Type B pancreatic cell (in vitro differentiated cells): ENCODE data around the gene CLN5. TPM values are rescaled to one million over a fixed set of nuclear protein-coding genes. Genes with fewer than 3 reads are reported as not detected.

ENCODE experiments used
- DNase-seq: peaks from one replicate; pipeline ENCODE4 v3.0.0; 2021; ENCODE audit warnings: mixed read lengths; ENCODE audit not compliant: unreplicated experiment; ENCODE audit errors: extremely low spot score
- H3K27ac Mint-ChIP-seq: 2 replicates; pipeline ENCODE4 v1.8.0; 2021; ENCODE audit warnings: mild to moderate bottlenecking, mixed read lengths
- H3K27me3 Mint-ChIP-seq: 2 replicates; pipeline ENCODE4 v1.8.0; 2021; ENCODE audit warnings: mixed read lengths
- H3K36me3 Mint-ChIP-seq: 2 replicates; pipeline ENCODE4 v1.8.0; 2021; ENCODE audit warnings: mixed read lengths
- H3K4me1 Mint-ChIP-seq: one replicate; pipeline ENCODE4 v1.8.0; 2021; ENCODE audit warnings: mixed read lengths; ENCODE audit not compliant: unreplicated experiment
- H3K4me3 Mint-ChIP-seq: 2 replicates; pipeline ENCODE4 v1.8.0; 2021; ENCODE audit warnings: mild to moderate bottlenecking, mixed read lengths
- H3K9me3 Mint-ChIP-seq: 2 replicates; pipeline ENCODE4 v1.8.0; 2021; ENCODE audit warnings: mixed read lengths
- CTCF ChIP-seq: fragments of 200-600 bp; sonication (generic); conservative IDR thresholded peaks from 2 replicates; pipeline ENCODE4 v1.5.0; 2021; ENCODE audit warnings: antibody characterized with exemption, mild to moderate bottlenecking
- long read RNA-seq: library from polyadenylated mRNA; unstranded; transcript quantifications from one replicate; pipeline ENCODE4 v2.0.0, GENCODE V29; 2020
- total RNA-seq: library from RNA; stranded (reverse); gene quantifications from 2 replicates; pipeline ENCODE4 v1.2.1, GENCODE V29; 2021; ENCODE audit warnings: low replicate concordance

CLN5 gene
- 24.9 and 25.6 TPM in 2 replicates for total RNA-seq
- long read RNA-seq, full-length matches to known transcripts: 119 of 125 reads
- long read RNA-seq, partial matches to known transcripts: 4 of 125 reads
- long read RNA-seq, other reads (novel, unspliced or antisense): 2 of 125 reads

DNA sequence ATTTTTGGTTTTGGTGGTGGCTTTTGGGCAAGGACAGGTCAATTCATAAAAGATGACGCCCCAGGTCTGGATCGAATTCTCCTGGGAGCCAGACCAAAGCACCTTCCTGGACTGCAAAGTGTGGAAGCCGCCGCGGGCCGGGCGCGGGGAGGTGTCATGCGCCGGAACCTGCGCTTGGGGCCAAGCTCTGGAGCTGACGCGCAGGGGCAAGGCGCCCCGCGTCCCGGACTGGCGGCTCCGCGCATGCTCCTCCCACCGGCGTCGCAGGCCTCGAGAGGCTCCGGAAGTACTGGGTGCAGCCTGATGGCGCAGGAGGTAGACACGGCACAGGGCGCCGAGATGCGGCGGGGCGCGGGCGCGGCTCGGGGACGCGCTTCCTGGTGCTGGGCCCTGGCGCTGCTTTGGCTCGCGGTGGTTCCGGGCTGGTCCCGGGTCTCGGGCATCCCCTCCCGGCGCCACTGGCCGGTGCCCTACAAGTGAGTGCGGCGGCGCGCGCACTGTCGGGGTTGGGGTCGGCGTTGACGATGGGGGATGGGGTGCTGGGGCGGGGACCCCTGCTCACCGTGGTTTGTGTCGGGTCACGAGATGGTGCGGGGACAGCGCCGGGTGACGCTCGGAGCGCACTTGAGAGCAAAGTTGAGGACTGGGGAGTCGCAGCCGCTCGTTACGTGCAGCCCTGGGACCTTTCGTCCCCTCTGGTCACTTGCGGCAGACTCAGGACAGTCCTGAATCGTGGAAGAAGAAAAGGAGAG is at the start of gene CLN5:
TSS of gene CLN5 (plus strand) at position 286 of the 752 bp plus-strand sequence. CDS start at position 304, 18 bp downstream.
- H3K4me3 Mint-ChIP-seq: peak within 1 kb of the TSS; percentile 98
- H3K9me3 Mint-ChIP-seq: no peaks in the 10 kb centered on the region
- DNase-seq: peak; percentile 93
- peak within 1 kb of the TSS; percentile 94 for H3K27ac Mint-ChIP-seq
- no peak for TF ChIP-seq CTCF
- H3K27me3 Mint-ChIP-seq: peaks cover 5% of the 10 kb centered on the region
- H3K4me1 Mint-ChIP-seq: peaks cover 17% of the 10 kb centered on the region
- H3K36me3 Mint-ChIP-seq: peaks cover 8% of the 10 kb centered on the region

DNA sequence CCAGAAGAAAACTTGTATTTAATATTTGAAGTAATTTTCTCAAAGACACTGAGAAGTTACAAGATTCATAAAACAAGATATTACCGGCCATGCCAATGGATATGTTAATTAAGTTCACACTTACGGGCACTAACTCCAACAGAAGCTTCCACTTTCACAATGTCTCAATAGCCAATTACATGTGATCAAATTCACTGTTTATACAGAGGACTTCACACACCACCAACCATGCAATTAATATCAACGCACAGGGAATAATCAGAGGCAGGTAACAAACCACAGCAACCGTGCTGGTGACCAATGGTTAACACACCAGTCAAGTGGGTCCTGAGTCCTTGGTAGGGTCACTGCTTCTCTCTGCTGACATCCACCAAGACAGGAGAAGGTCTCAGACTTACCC is 49.5 kb upstream of the CLN5 start:
- H3K9me3 Mint-ChIP-seq: peaks cover 4% of the 10 kb centered on the region
- H3K4me1 Mint-ChIP-seq: peaks cover 4% of the 10 kb centered on the region
- no peaks in the 10 kb centered on the region for H3K36me3 Mint-ChIP-seq
- DNase-seq: no peak
- TF ChIP-seq CTCF: no peak
- no peak overlapping the region for H3K4me3 Mint-ChIP-seq
- H3K27me3 Mint-ChIP-seq: no peaks in the 10 kb centered on the region
- no peak overlapping the region for H3K27ac Mint-ChIP-seq

- peaks cover 4% of the 10 kb centered on the region for H3K9me3 Mint-ChIP-seq
- H3K36me3 Mint-ChIP-seq: no peaks in the 10 kb centered on the region
- no peaks in the 10 kb centered on the region for H3K27me3 Mint-ChIP-seq
- H3K4me3 Mint-ChIP-seq: no peak overlapping the region
- peaks cover 4% of the 10 kb centered on the region for H3K4me1 Mint-ChIP-seq
- H3K27ac Mint-ChIP-seq: no peak overlapping the region
- DNase-seq: no peak
- no peak for TF ChIP-seq CTCF
Measured at GRCh38 chr13:76943646-76944045, 48.2 kb upstream of the CLN5 start.

- Mint-ChIP-seq H3K4me3 (no peak overlapping the region), H3K27ac (no peak overlapping the region), H3K36me3 (no peaks in the 10 kb centered on the region), H3K27me3 (no peaks in the 10 kb centered on the region), H3K9me3 (peaks cover 4% of the 10 kb centered on the region), H3K4me1 (peaks cover 4% of the 10 kb centered on the region)
- TF ChIP-seq CTCF: no peak
- DNase-seq: no peak
Measured at GRCh38 chr13:76944456-76944855, 47.4 kb upstream of the CLN5 start.

- Mint-ChIP-seq H3K4me3 (no peak within 1 kb of the TSS), H3K27ac (no peak within 1 kb of the TSS), H3K36me3 (no peaks in the 10 kb centered on the region), H3K4me1 (no peaks in the 10 kb centered on the region), H3K9me3 (peaks cover 4% of the 10 kb centered on the region), H3K27me3 (peaks cover 11% of the 10 kb centered on the region)
- DNase-seq: no peak
- TF ChIP-seq CTCF: no peak
Measured at GRCh38 chr13:76948149-76948548, 43.7 kb upstream of the CLN5 start, which contains the start of gene ACOD1. Gene ACOD1 (plus strand): TSS chr13:76948511. CDS start chr13:76948559, 48 bp downstream.
